Upper lobe of left lung (tissue), 6 donors: ENCODE data around the gene IFNA8. TPM values are rescaled to one million over a fixed set of nuclear protein-coding genes. Genes with fewer than 3 reads are reported as not detected.

Experiments used
- ATAC-seq, 2 donors: fragments of 200-7000 bp; cut with Tn5 transposase; one replicate each; pipeline ENCODE4 v1.9.1; 2022; ENCODE audit warnings: mild to moderate bottlenecking in 2 of 2, moderate library complexity in 2 of 2; ENCODE audit not compliant: low FRiP score in 2 of 2
- DNase-seq, 2 donors: peaks; one replicate each; pipeline ENCODE4 v3.0.0-alpha.2; 2019 to 2020
- H3K27ac ChIP-seq, 4 donors: fragments of 200-600 bp; sonication (generic); one replicate each; pipeline ENCODE4 v1.5.1; 2016 to 2019
- H3K27me3 ChIP-seq, 4 donors: fragments of 200-600 bp; sonication (generic); one replicate each; pipeline ENCODE4 v1.5.1; 2017 to 2019
- H3K36me3 ChIP-seq, 4 donors: fragments of 200-600 bp; sonication (generic); one replicate each; pipeline ENCODE4 v1.5.1; 2016 to 2019
- H3K4me1 ChIP-seq, 4 donors: fragments of 200-600 bp; sonication (generic); one replicate each; pipeline ENCODE4 v1.5.1; 2018 to 2019
- H3K4me3 ChIP-seq, 4 donors: fragments of 200-600 bp; sonication (generic); one replicate each; pipeline ENCODE4 v1.5.1; 2017 to 2019; ENCODE audit warnings: mild to moderate bottlenecking in 2 of 4, moderate library complexity in 1 of 4
- H3K9me3 ChIP-seq, 4 donors: fragments of 200-600 bp; sonication (generic); one replicate each; pipeline ENCODE4 v1.5.1; 2018 to 2019
- CTCF ChIP-seq, 6 experiments: fragments of 450-650 bp in 4 of 6; fragments of 200-600 bp in 2 of 6; sonication (generic) in 2 of 6; IDR thresholded peaks; one replicate each; pipeline ENCODE4 v1.5.1; 2016 to 2019; ENCODE audit warnings: antibody characterized with exemption in 6 of 6
- EP300 ChIP-seq, 4 donors: sonication (generic); formaldehyde crosslinking; IDR thresholded peaks; one replicate each; pipeline ENCODE4 v1.5.1; 2017; ENCODE audit warnings: antibody characterized with exemption in 4 of 4, control low read depth in 2 of 4
- POLR2A ChIP-seq, 4 donors: fragments of 450-650 bp; IDR thresholded peaks; one replicate each; pipeline ENCODE4 v1.5.1; 2016 to 2017; ENCODE audit warnings: antibody characterized with exemption in 4 of 4, mild to moderate bottlenecking in 2 of 4
- POLR2AphosphoS5 ChIP-seq, 2 donors: sonication (generic); formaldehyde crosslinking; IDR thresholded peaks; one replicate each; pipeline ENCODE4 v1.5.1; 2017; ENCODE audit warnings: antibody characterized with exemption in 2 of 2
- WGBS, 2 donors: methylation state at CpG; one replicate each; pipeline ENCODE4 v1.1.5; 2017 to 2018; 5-methylcytosine and 5-hydroxymethylcytosine counted together
- total RNA-seq, 6 donors: library from RNA; depleted of rRNA in 4 of 6; stranded (reverse); fragments of >200 nt in 4 of 6; gene quantifications; one replicate each; pipeline versions ENCODE4 v1.1.0 to v1.2.1, GENCODE V29; 2016 to 2021
- donor health status: DM: no; HTN: no; CAD: no; lungs with moderate emphysema.
- donor health status: DM: no; HTN: yes; CAD: no; lungs with severe emphysema.

The IFNA8 gene
- total RNA-seq, 6 donors from 2014 or later: not detected

- peaks cover 4 to 10% (median 7%) of the 10 kb centered on the region in 4 donors for H3K4me1 ChIP-seq
- H3K27me3 ChIP-seq: peaks cover 0 to 8% (median 0%) of the 10 kb centered on the region in 4 donors
- ATAC-seq: peak; percentile 34 to 86
- peak overlapping the region; percentile 34 to 52 (median 42) for H3K4me3 ChIP-seq
- H3K27ac ChIP-seq: no peak overlapping the region
- TF ChIP-seq CTCF (IDR thresholded peaks at IDR 0.05): peak; percentile 53 to 68 (median 60)
- TF ChIP-seq POLR2A (IDR thresholded peaks at IDR 0.05): no peak
- peak; percentile 53 to 82 for DNase-seq
- H3K9me3 ChIP-seq: no peaks in the 10 kb centered on the region
- no peaks in the 10 kb centered on the region for H3K36me3 ChIP-seq
- WGBS, 2 donors: 11 to 12% methylated on average over 35 to 39 of the region's 40 CpGs
Observed at GRCh38 chr9:21395778-21396717, 12.9 kb upstream of the IFNA8 start.

GRCh38 chr9:21398955-21399489 is 9.9 kb upstream of the IFNA8 start:
- peaks cover 0 to 16% (median 5%) of the 10 kb centered on the region in 4 donors for H3K27me3 ChIP-seq
- no peak overlapping the region for H3K4me3 ChIP-seq
- DNase-seq (no peak), ATAC-seq (no peak)
- 84 to 85% methylated on average over 5 of the region's 5 CpGs for WGBS, 2 donors
- no peaks in the 10 kb centered on the region for H3K36me3 ChIP-seq
- peaks cover 12 to 18% (median 15%) of the 10 kb centered on the region in 4 donors for H3K4me1 ChIP-seq
- no peaks in the 10 kb centered on the region for H3K9me3 ChIP-seq
- TF ChIP-seq CTCF (IDR thresholded peaks at IDR 0.05): no peak
- no peak for TF ChIP-seq EP300 (IDR thresholded peaks at IDR 0.05)
- no peak for TF ChIP-seq POLR2A (IDR thresholded peaks at IDR 0.05)
- no peak for TF ChIP-seq POLR2AphosphoS5 (IDR thresholded peaks at IDR 0.05)
- H3K27ac ChIP-seq: no peak overlapping the region

GRCh38 chr9:21399956-21400355 is 9.0 kb upstream of the IFNA8 start:
- ATAC-seq (no peak), DNase-seq (no peak)
- TF ChIP-seq POLR2A (IDR thresholded peaks at IDR 0.05) (no peak), EP300 (IDR thresholded peaks at IDR 0.05) (no peak), CTCF (IDR thresholded peaks at IDR 0.05) (no peak), POLR2AphosphoS5 (IDR thresholded peaks at IDR 0.05) (no peak)
- Histone ChIP-seq H3K9me3 (no peaks in the 10 kb centered on the region), H3K36me3 (no peaks in the 10 kb centered on the region), H3K27me3 (peaks cover 0 to 16% (median 5%) of the 10 kb centered on the region in 4 donors), H3K4me3 (no peak overlapping the region), H3K27ac (no peak overlapping the region), H3K4me1 (peaks cover 12 to 18% (median 15%) of the 10 kb centered on the region in 4 donors)
- 22 to 24% methylated on average over 3 of the region's 3 CpGs for WGBS, 2 donors

- 1 to 8% methylated on average over 27 to 38 of the region's 53 CpGs for WGBS, 2 donors
- DNase-seq: peak in 1 of 2 donors; percentile 85
- no peak overlapping the region for H3K27ac ChIP-seq
- peak in 1 of 2 donors; percentile 65 for ATAC-seq
- H3K27me3 ChIP-seq: peaks cover 0 to 13% (median 5%) of the 10 kb centered on the region in 4 donors
- H3K36me3 ChIP-seq: no peaks in the 10 kb centered on the region
- no peaks in the 10 kb centered on the region for H3K9me3 ChIP-seq
- TF ChIP-seq EP300 (IDR thresholded peaks at IDR 0.05) (no peak), CTCF (IDR thresholded peaks at IDR 0.05) (no peak), POLR2AphosphoS5 (IDR thresholded peaks at IDR 0.05) (no peak), POLR2A (IDR thresholded peaks at IDR 0.05) (no peak)
- peak overlapping the region in 3 of 4 donors; percentile 7 to 34 (median 21) for H3K4me3 ChIP-seq
- peaks cover 6 to 10% (median 9%) of the 10 kb centered on the region in 4 donors for H3K4me1 ChIP-seq
Observed at GRCh38 chr9:21402386-21403251, 6.3 kb upstream of the IFNA8 start.
